Right kidney (tissue), 1 donor: Measurements from ENCODE around the gene RBM33.

Experiments used
- DNase-seq: peaks from one replicate; pipeline ENCODE4 v3.0.0-alpha.2; 2016

The RBM33 gene

DNA sequence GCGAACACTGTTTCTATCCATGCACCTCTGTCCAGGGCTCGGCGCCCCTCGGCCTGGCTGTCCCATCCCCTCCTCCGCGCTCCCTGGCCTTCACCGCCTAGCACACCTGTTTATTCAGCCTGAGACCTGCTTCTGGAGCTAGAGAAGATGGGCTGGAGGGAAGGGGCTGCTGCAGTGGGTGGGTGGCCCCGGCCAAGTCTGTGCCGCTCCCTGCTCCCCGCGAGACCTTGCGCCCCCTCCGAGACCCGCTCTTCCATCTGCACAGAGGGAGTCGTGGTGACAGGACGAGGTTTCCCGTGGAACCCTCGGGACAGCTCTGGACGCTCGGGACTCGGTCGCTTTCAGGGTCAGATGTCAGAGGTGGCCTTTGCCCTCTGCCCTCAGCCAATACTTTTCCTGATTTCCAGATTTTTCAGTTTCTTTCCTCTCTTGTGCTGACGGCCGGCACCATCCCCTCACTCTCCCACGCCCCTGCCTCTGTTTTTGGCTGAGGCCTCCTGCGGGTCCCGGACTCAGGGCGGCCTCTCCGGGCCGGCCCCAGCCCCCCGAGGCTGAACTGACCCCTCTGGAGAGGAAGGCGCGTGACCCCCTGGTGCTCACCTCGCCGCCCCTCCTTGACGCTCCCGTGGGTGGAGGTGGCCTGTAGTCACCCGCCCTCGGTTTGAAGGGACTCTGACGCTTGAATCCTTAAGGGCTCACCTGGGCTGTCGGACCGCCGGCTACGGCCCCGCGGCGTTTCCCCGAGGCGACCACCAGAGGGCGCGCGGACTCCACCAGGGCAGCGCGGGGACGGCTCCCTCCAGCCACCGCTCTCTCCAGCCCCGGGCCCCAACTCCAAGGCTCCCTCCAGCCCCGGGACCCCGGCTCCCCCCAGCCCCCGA is 152.2 kb downstream of the RBM33 start:
- DNase-seq, result peak; percentile 43

DNA sequence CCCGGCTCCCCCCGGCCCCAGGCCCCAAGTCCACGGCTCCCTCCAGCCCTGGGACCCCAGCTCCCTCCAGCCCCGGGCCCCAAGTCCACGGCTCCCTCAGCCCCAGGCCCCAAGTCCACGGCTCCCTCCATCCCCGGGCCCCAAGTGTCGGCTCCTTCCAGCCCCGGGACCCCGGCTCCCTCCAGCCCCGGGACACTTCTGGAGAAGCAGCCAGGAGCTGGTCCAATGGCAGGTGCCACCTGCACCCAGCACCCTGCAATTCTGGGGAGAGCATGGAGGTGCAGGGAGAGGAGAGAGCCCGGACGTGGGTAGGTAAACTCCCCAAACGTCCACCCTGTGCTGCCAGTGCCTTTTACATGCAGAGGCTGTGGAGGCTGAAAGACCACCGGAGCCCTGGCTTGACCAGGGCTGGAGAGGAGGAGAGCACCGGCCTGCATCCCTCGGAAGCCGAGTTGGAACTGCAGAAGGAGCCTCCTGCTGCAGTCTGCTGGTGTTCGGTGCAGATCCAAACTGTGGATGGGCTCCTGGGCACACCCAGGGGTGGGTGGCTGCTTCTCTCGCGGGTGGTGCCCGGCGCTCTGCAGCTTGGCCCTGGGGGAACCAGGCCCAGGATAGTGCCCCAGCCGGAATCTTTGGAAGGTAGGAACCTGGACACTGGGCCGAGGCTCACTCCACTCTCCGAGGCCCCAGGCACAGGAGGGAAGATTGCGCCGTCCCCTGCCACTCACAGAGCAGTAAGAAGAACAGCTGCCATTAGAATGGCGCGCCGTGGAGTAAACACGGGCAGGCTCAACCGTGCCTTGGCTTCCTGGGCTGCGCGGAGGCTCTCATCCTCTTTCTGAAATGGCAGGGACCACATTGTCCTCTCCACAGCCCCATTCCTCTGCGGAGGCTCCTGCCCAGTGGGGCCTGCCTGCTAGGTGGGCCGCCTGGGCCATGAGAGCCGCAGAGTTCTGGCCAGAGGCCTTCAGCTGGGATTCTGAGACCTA is 153.1 kb downstream of the RBM33 start:
- no peak for DNase-seq

DNA sequence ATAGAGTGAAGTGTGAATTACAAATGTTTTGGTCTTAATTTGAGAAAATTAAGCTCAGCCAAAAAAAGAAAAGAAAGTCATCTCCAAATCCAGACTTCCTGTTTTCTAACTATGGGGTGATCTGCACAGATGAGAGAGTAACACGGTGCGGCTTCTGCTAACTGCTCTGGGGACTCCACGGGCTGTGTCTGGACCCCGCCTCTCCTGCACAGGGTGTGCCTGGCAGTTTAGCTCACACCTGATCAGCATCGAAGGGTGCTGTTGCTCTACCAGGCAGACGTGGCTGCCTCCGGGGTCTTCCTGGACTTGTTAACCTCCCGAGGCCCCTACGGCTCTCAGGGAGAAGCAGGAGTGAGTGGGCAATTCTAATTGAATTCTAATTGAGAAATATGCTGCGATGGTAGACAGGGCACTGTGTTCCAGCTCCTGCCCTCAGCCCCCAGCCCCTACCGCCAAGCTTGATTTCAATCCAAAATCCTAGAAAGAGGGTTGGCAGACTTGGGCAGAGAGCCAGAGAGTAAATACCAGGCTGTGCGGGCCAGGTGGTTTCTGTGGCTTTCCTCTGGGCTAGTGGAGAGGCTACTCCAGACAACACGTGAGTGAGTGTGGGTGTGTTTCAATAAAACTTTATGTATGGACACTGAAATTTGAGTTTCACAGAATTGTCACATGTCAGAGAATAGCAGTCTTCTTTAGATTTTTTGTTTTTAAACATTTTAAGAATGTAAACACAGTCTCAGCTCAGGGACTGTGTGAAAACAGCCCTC is 154.4 kb downstream of the RBM33 start:
- no peak for DNase-seq

DNA sequence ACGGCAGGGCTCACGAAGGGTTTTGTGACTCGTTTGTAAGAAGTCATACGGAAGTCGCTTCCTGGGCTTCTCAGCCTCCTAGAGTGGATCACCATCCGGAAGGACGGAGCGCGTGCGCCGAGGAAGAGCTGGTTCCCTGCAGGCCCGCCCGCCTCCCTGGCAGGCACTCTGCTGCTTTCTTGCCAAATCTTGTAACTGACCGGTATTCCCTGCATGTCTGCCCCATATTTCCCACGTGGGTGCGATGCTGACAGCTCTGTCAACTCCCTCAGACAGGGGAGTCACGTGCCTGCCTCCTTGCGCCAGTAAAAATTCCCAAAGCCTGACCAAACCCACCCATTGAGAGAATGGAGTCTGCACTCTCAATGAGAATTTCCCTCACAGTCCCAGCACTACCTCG is 155.1 kb downstream of the RBM33 start:
- no peak for DNase-seq

DNA sequence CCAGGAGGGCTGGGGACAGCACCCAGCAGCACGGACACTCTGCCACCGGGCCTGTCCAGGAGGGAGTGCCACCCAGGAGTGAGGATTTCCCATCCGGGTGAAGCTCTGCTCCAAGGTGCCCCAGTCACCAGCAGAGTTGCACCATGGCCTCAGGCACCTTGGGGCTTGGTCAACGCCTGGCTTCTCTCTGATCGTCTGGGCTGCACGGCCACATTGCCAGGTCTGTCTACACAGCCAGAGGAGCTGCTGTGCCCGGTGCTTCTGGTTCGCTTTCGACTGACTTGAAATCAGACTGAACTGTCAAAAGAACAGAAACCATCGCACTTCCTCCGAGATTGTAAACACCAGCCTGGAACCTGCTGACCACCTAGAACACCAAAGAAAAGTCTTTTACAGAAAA is 155.8 kb downstream of the RBM33 start:
- no peak for DNase-seq

DNA sequence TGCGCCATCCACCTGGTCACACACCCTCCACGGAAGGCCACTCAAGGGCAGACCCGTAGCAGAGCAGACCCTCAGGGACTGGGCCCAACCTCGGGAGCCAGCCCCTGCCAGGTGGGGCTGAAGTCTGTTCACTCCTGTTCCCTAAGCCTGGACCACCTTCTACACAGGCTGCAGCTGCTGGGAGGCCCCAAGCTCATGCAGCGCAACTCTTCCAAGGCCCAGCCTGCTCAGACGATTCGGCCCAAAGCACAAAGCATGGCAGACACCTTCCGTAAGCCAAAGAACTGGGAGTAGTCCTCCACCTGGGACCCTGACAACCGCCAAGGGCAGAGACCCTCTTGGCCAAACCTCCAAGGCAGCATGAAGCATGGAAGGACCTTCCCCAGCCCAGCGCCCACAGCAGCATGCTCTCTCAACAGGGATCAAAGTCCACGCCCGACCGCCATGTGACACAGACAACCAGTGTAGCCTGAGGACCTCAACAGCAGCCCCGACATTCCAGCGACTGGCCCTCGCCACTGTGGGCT is 156.3 kb downstream of the RBM33 start:
- no peak for DNase-seq

DNA sequence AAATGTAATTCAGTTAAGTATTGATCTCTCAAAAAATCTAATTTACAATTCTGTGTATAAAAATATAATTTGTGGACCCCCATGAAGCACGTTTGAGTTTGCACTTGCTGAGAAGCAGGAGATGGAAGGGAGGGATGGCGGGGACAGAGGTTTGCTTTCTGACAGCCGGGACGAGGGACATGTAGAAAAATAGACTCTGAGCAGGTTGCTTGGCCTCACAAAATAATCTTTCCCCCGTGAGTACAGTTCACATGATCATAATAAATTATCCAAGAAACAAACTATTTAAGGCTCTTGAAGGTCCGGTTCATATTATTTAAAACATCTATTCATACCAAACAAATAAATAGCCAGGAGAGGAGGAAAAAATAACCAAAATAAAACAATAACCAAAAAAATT is 157.8 kb downstream of the RBM33 start:
- no peak for DNase-seq

DNA sequence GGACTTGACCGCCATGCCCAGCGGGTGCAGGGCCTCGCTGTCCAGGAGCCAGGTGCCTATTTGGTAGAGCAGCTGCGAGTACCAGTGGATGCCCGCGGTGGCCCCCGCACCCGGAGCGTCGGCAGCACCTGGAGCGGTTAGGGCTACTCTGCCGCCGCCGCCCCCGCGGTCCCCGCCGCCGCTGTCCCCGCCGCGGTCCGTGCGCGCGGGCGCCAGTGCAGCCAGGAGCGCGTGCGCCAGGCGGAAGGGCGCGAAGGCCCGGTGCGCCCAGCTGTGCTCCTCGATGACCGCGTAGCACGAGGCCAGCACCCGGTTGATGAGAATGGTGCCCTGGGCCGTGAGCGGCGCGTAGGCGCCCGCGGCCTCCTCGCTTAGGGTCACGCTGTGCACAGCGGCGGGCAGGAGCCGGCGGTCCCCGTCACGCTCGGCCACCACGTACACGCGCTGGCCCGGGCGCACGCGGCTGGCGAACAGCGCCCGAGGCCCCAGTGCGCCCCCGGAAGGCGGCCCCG is 158.5 kb downstream of the RBM33 start:
- no peak for DNase-seq

DNA sequence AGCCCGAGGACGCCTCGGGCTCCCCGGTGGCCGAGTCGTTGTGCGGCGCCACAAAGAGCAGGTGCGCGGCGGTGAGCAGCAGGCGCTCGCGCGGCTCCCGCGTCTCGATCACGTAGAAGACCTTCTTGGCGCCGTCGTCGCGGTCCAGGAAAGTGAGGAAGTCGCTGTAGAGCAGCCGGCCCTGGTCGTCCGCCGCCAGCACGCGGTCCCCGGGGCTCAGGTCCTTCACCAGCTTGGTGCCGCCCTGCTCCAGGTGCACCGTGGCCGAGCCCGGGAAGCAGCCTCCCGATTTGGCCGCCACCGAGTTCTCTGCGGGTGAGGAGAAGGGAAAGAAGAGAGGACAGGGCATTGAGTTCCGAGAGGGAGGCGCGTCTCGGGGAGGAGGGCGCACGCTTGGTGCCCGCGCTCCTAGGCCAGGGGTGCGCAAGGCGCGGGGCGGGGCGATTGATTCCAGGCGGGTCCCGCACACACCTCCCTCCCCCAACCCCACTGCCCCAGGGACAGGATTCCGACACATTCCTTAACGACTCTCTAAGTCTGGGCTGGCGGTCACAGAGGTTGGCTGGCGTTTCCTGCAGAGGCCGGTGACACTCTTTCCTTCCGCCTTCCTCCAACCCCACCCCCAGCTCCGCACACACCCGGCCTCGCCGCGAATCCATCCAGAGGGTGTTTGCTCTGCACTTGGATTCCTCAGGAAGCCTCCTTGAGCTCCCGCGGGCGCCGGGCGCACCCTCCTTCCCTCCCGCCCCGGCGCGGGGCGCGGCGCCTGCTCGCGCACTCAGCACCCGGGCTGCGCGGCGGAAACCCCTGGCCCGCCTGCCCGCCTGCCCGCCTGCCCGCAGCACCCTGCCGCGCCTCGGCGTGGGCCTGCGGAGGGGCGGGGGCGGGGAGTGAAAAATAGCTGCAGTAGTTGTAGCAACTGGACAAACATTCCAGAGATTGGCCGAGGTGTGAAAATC is 159.2 kb downstream of the RBM33 start:
- peak; percentile 73 for DNase-seq

DNA sequence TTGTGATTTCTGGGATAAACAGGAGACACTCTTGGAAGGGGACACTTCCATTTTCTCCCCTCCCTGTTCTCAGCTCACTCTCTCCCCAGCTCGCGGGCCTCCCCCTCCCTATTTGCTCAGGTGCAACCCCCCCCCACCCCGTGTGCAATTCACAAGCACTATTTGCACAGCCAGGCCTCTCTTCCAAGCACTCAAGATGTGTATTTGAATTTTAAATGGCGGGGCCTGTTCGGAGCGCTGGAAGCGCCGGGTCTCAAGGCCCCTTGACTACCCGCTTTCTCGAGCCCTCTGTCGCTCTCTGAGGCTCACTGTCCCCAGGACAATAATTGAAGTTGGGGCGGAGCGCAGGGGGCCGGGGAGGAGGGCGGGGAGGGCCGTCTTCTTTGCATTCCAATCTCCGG is 160.0 kb downstream of the RBM33 start:
- DNase-seq, result no peak

DNA sequence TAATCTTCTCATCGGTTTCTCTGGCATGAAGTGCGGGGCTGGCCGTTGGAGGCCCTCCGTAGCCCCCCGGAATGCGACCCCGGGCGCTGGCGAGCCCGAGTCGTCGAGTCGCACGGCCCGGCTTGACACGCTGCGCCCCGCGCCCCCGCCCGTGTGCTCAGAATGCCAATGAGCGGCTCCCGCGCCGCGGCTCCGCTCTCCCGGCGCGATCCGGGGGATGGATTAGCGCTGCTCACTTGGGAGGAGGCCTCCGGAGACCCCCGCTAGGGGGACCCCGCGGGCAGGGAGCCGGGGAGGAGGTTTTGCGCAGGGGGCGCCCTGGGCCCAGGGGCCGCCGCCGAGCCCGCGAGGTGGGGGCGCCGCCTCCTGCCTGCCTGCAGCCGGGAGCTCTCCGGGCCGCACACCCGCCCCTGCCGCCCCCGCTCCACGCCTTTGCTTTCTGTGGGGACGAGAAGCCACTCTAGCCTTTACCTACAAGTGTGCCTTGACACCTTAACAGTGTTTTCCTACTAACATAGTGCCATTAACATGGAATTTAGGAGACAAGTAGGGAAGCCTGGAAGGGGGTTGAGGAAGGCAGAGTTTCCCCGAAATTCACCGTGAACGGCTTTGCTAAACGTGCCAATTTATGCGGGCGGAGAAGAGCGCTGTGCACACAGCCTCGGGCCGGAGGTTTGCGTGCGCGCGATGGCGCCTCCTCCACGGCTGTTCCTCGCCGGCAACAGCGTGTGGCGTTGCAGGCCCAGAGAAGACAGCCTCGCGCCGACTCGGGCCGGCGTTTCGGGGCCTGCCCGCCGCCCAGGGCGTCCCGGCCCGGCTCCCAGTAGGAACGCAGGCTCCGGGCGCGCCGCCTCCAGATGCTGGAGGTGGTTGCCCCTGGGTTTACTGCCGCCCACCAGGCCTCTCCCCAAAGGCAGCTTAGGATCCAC is 160.7 kb downstream of the RBM33 start:
- peak; percentile 76 for DNase-seq

DNA sequence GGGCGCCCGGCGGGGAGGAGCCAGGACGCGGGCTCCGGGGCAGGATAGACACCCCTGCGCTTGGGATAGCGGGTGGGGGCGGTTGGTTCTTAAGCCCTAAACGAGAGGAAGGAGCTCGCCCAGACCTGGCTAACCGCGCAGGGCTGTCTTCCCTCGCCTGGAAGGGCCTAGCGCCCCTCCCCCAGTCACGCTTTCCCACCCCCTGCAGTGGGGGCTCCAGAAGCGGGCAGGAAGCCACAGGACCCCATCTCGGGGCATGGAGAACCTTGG is 161.3 kb downstream of the RBM33 start:
- no peak for DNase-seq

DNA sequence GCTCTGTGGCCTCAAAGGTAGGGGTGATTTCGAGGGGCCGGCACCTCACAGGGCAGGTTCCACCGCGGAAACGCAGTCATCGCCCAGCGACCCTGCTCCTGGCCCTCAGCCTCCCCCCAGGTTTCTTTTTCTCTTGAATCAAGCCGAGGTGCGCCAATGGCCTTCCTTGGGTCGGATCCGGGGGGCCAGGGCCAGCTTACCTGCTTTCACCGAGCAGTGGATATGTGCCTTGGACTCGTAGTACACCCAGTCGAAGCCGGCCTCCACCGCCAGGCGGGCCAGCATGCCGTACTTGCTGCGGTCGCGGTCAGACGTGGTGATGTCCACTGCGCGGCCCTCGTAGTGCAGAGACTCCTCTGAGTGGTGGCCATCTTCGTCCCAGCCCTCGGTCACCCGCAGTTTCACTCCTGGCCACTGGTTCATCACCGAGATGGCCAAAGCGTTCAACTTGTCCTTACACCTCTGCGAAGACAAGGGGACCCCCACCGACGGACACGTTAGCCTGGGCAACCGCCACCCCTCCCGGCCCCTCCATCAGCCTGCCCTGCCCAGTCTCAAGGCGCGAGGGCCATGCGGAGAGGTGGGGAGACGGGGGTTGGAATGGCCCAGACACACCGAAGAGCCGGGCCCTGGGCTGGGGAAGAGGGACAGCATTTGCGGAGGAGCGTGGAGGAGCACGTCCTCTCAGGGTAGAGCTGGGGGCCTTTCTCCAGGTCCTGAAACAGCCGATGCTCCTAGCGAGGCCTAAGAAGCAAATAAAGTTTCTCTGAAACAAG is 161.8 kb downstream of the RBM33 start:
- peak; percentile 47 for DNase-seq

DNA sequence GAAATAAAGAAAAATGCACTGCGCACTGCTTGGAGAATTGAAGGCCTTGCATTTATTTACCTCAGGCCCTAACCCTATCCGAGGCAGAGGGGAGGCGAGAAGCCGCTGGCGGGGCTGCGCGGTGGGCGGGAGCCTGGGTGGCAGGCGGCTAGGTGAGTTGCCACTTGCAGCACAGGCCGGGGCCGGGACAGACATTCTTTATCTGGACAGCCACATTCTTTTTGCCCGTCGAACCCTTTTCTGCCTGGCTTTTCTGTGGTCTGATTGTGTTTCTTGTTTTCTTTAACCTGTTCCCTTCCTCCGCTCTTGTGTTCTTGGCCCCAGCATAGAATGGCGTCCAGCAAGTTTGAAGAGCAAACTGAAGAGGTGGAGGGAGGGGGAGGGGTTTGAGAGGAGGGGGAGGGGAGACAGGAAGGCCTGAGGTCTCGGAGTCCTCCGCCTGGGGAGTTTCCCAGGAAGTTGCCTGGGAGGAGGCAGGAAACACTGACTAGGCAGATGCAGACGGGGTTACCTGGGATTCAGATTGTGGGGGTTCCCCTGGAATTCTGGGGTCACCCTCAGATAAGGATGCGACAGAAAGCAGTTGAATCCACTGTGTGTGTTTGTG is 162.7 kb downstream of the RBM33 start:
- DNase-seq, result peak; percentile 38

DNA sequence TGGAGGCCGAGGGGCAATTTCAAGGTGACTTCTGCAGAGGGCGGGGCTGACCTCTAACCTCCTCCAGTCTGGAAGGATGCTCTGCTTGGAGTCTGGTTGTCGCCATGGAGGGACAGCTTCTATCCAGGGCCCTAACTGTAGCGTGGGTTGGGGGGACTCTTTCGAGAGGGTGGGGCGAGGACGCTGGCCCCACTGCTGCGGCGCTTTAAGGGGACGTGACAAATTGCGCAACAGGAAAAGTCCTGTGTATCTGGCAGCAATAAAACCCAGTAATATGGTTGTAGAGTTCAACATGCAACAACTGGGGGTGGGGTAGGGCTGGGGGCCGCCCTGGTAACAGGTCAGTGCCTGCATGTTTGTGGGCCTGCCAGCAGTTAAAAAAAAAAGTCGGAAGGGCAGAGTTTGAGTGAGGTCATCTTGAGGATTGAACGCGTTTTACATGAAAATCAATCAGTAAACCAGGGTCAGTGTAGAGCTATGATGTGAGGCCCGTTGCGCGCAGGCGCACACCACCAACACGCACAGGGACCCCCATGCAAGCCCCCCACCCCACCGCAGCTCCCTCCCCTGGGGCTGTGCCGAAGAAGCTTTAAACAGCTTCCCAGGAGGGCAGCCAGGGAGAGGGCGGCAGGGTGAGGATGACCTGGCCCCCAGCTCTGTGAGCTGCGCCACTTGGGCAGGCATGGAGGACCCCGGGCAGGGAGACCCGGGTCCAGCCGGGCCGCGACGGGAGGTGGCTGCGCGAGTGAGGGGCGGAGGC is 163.5 kb downstream of the RBM33 start:
- peak; percentile 32 for DNase-seq

DNA sequence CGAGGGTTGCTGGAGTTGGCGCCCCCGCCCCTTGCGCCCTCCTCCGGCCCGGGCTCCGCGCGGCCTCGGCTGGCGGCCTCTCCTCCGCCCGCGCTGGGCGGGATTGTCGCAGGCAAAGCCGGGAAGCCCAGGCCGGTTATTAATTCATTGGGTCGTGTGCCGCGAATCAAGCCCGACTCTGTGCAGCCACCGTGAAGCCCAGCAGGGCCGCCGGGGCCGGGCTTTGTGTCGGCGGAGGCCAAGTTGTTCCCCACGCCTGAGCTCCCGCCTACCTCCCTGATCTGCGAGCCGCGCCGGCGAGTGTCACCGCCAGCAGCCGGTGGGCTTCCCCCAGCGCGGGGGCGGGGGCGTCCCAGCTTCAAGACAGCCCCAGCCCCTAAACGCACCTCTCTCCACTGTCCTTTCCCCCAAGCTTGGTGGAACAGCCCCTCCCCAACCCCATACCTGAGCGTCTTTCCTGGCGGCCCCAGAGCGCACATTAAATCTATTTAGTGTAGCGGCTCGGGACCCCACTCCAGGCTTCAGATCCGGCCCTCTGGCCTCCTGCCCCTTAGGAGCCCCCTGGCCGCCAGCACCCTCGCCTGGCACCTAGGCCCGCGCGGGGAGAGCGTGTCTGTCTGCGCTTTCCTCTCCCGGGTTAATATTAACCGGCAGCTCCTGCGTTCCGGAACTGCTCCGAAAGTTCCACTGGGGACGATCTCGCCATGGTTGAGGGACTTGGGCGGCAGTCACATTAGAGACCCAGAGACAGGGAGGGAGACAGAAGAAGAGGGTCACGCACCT is 164.3 kb downstream of the RBM33 start:
- peak; percentile 81 for DNase-seq
